ENCODE data around the gene ATG10. TPM values are rescaled to one million over a fixed set of nuclear protein-coding genes. Genes with fewer than 3 reads are reported as not detected.

ATG10 gene
- total RNA-seq, 4 donors from 2014 or later = 8.5 to 15.2 (median 11.6) TPM

GRCh38 chr5:82174128-82174918 lies 202.5 kb downstream of the ATG10 start:
- peak; percentile 58 to 68 for DNase-seq
- H3K27me3 ChIP-seq = no peaks in the 10 kb centered on the region
- no peaks in the 10 kb centered on the region for H3K36me3 ChIP-seq
- H3K4me1 ChIP-seq = no peaks in the 10 kb centered on the region
- H3K9me3 ChIP-seq = no peaks in the 10 kb centered on the region
- WGBS, 2 donors = 55 to 59% methylated on average over 3 of the region's 3 CpGs
- intact Hi-C loops (cut with DNase I) = no loop called here
- no peak overlapping the region for H3K27ac ChIP-seq
- TF ChIP-seq CTCF (IDR thresholded peaks at IDR 0.05) (peak in 5 of 6 experiments; percentile 14 to 61 (median 27)), POLR2A (IDR thresholded peaks at IDR 0.05) (no peak)
- no peak overlapping the region for H3K4me3 ChIP-seq (replicated peaks in 1 of 3)

- 95 to 96% methylated on average over 1 of the region's 1 CpG for WGBS, 2 donors
- Histone ChIP-seq H3K27ac (no peak overlapping the region), H3K4me3 (replicated peaks in 1 of 3) (no peak overlapping the region), H3K4me1 (no peaks in the 10 kb centered on the region), H3K9me3 (no peaks in the 10 kb centered on the region), H3K36me3 (no peaks in the 10 kb centered on the region), H3K27me3 (no peaks in the 10 kb centered on the region)
- DNase-seq = no peak
- TF ChIP-seq CTCF (IDR thresholded peaks at IDR 0.05) (no peak), POLR2A (IDR thresholded peaks at IDR 0.05) (no peak)
- intact Hi-C loops (cut with DNase I) = no loop called here
Observed at GRCh38 chr5:82174919-82175219, 203.0 kb downstream of the ATG10 start.

GRCh38 chr5:82176115-82176814 lies 204.4 kb downstream of the ATG10 start:
- intact Hi-C loops (cut with DNase I) = no loop called here

GRCh38 chr5:82178378-82178777 lies 206.6 kb downstream of the ATG10 start:
- 99% methylated on average over 3 of the region's 3 CpGs for WGBS, 2 donors
- H3K4me1 ChIP-seq = no peaks in the 10 kb centered on the region
- no peaks in the 10 kb centered on the region for H3K36me3 ChIP-seq
- no peak overlapping the region for H3K4me3 ChIP-seq (replicated peaks in 1 of 3)
- no peaks in the 10 kb centered on the region for H3K27me3 ChIP-seq
- intact Hi-C loops (cut with DNase I) = no loop called here
- no peak overlapping the region for H3K27ac ChIP-seq
- no peaks in the 10 kb centered on the region for H3K9me3 ChIP-seq
- DNase-seq = no peak
- TF ChIP-seq POLR2A (IDR thresholded peaks at IDR 0.05) = no peak

More at GRCh38 chr5:82176115-82176814, 204.4 kb downstream of the ATG10 start:
- Histone ChIP-seq H3K27ac (no peak overlapping the region), H3K36me3 (no peaks in the 10 kb centered on the region), H3K27me3 (no peaks in the 10 kb centered on the region), H3K9me3 (no peaks in the 10 kb centered on the region), H3K4me3 (replicated peaks in 1 of 3) (no peak overlapping the region), H3K4me1 (no peaks in the 10 kb centered on the region)
- no peak for DNase-seq
- WGBS, 2 donors = 95 to 97% methylated on average over 8 of the region's 8 CpGs
- no peak for TF ChIP-seq POLR2A (IDR thresholded peaks at IDR 0.05)

GRCh38 chr5:82182662-82183061 lies 210.8 kb downstream of the ATG10 start:
- intact Hi-C loops (cut with DNase I) = no loop called here
- no peak for TF ChIP-seq POLR2A (IDR thresholded peaks at IDR 0.05)
- TF ChIP-seq CTCF (IDR thresholded peaks at IDR 0.05) = no peak
- Histone ChIP-seq H3K36me3 (no peaks in the 10 kb centered on the region), H3K27ac (no peak overlapping the region), H3K4me1 (no peaks in the 10 kb centered on the region), H3K9me3 (no peaks in the 10 kb centered on the region), H3K4me3 (replicated peaks in 1 of 3) (no peak overlapping the region), H3K27me3 (no peaks in the 10 kb centered on the region)
- DNase-seq = no peak
- WGBS, 2 donors = 95 to 96% methylated on average over 2 of the region's 2 CpGs

- TF ChIP-seq CTCF (IDR thresholded peaks at IDR 0.05) = no peak
- no peak for TF ChIP-seq POLR2A (IDR thresholded peaks at IDR 0.05)
- Histone ChIP-seq H3K27me3 (no peaks in the 10 kb centered on the region), H3K4me1 (no peaks in the 10 kb centered on the region), H3K9me3 (no peaks in the 10 kb centered on the region), H3K4me3 (replicated peaks in 1 of 3) (no peak overlapping the region), H3K27ac (no peak overlapping the region), H3K36me3 (no peaks in the 10 kb centered on the region)
- peak; percentile 13 to 39 for DNase-seq
- 85 to 97% methylated on average over 1 of the region's 1 CpG for WGBS, 2 donors
- intact Hi-C loops (cut with DNase I) = no loop called here
Observed at GRCh38 chr5:82183828-82184227, 212.0 kb downstream of the ATG10 start.

All from thyroid gland (tissue), 4 donors.